ENCODE measurements around the gene KIF26B. TPM values are rescaled to one million over a fixed set of nuclear protein-coding genes. Genes with fewer than 3 reads are reported as not detected.

KIF26B gene
- total and polyA plus RNA-seq, 5 donors, result 0.11 to 0.41 (median 0.29) TPM

- no peak overlapping the region for H3K27ac ChIP-seq (ENCODE audit: low read length)
- H3K27me3 ChIP-seq (ENCODE audit: control insufficient read depth, insufficient read depth), result no peaks in the 10 kb centered on the region
- H3K4me3 ChIP-seq (ENCODE audit: low read length), result no peak overlapping the region
- ATAC-seq (no peak), DNase-seq (no peak)
- no peaks in the 10 kb centered on the region for H3K9me3 ChIP-seq (ENCODE audit: control insufficient read depth, low read length)
- H3K4me1 ChIP-seq (ENCODE audit: control insufficient read depth, insufficient read depth, low read length), result no peaks in the 10 kb centered on the region
- intact Hi-C loops (cut with DNase I), result loop anchor here in 2 of 4 donors (10.0 kb wide), 1 partner anchor 226 kb away; the partner anchor contains the start of gene KIF26B (in 2 of the 2)
- WGBS, result 81% methylated on average over 11 of the region's 11 CpGs
Observed at GRCh38 chr1:245380790-245381535, 226.2 kb downstream of the KIF26B start.

DNA sequence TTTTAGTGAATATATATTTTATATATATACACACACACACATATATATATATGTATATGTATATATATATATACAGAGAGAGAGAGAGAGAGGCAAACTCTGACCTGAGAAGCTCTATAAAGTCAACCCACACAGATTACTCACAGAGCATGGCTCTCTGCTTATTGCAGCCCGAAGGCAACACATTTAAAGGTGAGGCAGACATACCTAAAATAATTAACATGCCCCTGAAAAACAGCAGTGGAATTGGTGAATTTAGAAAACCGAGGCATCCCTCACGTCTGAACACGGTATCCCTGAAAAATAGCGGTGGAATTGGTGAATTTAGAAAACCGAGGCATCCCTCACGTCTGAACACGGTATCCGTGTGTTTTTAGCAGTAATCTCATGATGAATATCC is 228.2 kb downstream of the KIF26B start:
- intact Hi-C loops (cut with DNase I), result loop anchor here in 2 of 4 donors (10.0 kb wide), 1 partner anchor 228 kb away; the partner anchor contains the start of gene KIF26B (in 2 of the 2)
- ATAC-seq, result no peak
- H3K4me3 ChIP-seq (ENCODE audit: low read length), result no peak overlapping the region
- no peak overlapping the region for H3K27ac ChIP-seq (ENCODE audit: low read length)
- no peaks in the 10 kb centered on the region for H3K4me1 ChIP-seq (ENCODE audit: control insufficient read depth, insufficient read depth, low read length)
- H3K27me3 ChIP-seq (ENCODE audit: control insufficient read depth, insufficient read depth), result no peaks in the 10 kb centered on the region
- H3K9me3 ChIP-seq (ENCODE audit: control insufficient read depth, low read length), result no peaks in the 10 kb centered on the region
- 92% methylated on average over 9 of the region's 9 CpGs for WGBS
- DNase-seq, result no peak

DNA sequence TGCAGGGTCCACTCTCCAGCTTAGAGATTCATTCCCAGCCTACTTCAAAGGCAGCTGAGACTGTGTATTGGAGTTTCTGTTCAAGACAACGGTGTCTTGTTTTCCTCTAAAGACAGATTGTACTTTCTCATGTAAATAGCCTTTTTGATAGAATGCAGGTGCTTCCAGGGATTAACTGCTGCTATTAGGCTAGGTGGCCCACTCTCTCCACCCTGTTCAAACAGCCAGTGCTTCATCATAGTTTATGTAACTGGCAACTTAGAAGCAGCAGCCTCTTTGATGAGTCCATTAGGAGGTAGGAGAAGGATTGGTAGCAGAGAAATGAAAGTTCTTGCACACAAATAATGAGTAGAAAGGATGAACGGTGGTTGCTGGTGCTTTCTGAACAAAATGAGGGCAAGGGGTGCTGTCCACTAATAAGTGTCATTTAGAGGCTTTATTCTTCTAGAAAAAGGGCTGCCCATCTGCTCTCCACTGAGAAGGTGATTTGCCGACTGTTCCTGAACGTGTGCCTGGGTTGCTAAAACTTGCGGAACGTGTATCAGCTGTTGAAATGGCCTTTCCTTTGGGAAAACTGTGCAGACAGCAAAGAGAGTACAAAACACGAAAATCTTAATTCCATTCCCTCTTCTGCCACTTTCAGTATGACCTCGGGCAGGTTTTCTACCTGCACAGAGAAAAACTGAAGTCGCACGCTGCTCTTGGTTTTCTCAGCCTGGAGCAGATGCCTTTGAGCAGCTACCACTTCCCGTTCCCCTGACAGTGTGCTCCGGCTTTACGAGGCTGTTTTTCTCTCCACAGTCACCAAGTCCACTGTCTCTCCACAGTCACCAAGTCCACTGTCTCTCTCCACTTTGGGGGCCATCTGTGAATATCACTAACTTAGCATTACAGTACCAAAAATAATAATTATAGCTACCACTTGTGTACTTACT is 228.9 kb downstream of the KIF26B start:
- no peaks in the 10 kb centered on the region for H3K27me3 ChIP-seq (ENCODE audit: control insufficient read depth, insufficient read depth)
- intact Hi-C loops (cut with DNase I), result loop anchor here in 2 of 4 donors (10.0 kb wide), 1 partner anchor 229 kb away; the partner anchor contains the start of gene KIF26B (in 2 of the 2)
- no peak overlapping the region for H3K4me3 ChIP-seq (ENCODE audit: low read length)
- no peaks in the 10 kb centered on the region for H3K9me3 ChIP-seq (ENCODE audit: control insufficient read depth, low read length)
- ATAC-seq (no peak), DNase-seq (no peak)
- 70% methylated on average over 13 of the region's 13 CpGs for WGBS
- no peaks in the 10 kb centered on the region for H3K4me1 ChIP-seq (ENCODE audit: control insufficient read depth, insufficient read depth, low read length)
- H3K27ac ChIP-seq (ENCODE audit: low read length), result no peak overlapping the region

GRCh38 chr1:245386297-245386971 is 231.6 kb downstream of the KIF26B start:
- ATAC-seq (no peak), DNase-seq (no peak)
- intact Hi-C loops (cut with DNase I), result loop anchor here in 2 of 4 donors (10.0 kb wide), 1 partner anchor 232 kb away; the partner anchor contains the start of gene KIF26B (in 2 of the 2)
- WGBS, result 90% methylated on average over 11 of the region's 11 CpGs
- Histone ChIP-seq H3K4me1 (ENCODE audit: control insufficient read depth, insufficient read depth, low read length) (no peaks in the 10 kb centered on the region), H3K9me3 (ENCODE audit: control insufficient read depth, low read length) (no peaks in the 10 kb centered on the region), H3K27me3 (ENCODE audit: control insufficient read depth, insufficient read depth) (no peaks in the 10 kb centered on the region), H3K4me3 (ENCODE audit: low read length) (no peak overlapping the region), H3K27ac (ENCODE audit: low read length) (no peak overlapping the region)

DNA sequence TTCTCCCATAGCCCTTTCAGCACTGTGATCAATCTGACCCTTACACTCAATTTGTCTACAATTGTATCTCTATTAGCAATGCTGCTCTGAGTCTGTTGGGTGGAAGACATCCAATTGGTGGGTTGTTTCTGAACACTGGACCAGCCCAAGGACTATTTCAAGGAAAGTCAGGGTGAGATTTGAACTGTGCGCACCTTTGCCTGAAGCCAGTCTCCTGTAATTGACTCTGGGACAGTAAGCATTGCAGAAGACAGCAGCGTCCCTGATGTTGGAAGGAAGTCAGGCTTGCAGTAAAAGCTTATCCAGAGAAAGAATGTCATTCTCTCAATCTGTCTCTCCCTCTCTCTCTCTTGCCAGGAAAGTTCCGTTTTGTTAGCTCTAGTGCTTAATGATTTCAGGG is 233.9 kb downstream of the KIF26B start:
- Histone ChIP-seq H3K4me1 (ENCODE audit: control insufficient read depth, insufficient read depth, low read length) (no peaks in the 10 kb centered on the region), H3K4me3 (ENCODE audit: low read length) (no peak overlapping the region), H3K9me3 (ENCODE audit: control insufficient read depth, low read length) (no peaks in the 10 kb centered on the region), H3K27ac (ENCODE audit: low read length) (no peak overlapping the region), H3K27me3 (ENCODE audit: control insufficient read depth, insufficient read depth) (no peaks in the 10 kb centered on the region)
- ATAC-seq (no peak), DNase-seq (no peak)
- 52% methylated on average over 3 of the region's 3 CpGs for WGBS
- intact Hi-C loops (cut with DNase I), result loop anchor here in 2 of 4 donors (10.0 kb wide), 1 partner anchor 234 kb away; the partner anchor contains the start of gene KIF26B (in 2 of the 2)

DNA sequence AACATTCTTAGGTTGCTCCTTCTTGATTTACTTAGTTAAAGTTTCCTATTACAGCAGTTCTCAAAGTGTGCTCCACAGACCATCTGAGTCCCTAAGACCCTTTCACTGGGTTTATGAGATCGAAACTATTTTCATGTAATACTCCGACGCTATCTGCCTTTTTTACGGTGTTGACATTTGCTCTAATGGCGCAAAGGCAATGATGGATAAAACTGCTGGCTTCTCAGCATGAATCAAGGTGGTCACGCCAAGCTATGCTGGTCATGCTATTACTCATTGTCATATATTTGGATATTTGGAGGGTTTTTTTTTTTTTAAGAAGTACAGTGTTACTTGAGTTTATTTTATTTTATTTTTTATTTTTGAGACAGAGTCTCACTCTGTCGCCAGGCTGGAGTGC is 235.1 kb downstream of the KIF26B start:
- H3K4me3 ChIP-seq (ENCODE audit: low read length), result no peak overlapping the region
- no peaks in the 10 kb centered on the region for H3K9me3 ChIP-seq (ENCODE audit: control insufficient read depth, low read length)
- H3K27ac ChIP-seq (ENCODE audit: low read length), result no peak overlapping the region
- DNase-seq, result no peak
- no peaks in the 10 kb centered on the region for H3K4me1 ChIP-seq (ENCODE audit: control insufficient read depth, insufficient read depth, low read length)
- WGBS, result 94% methylated on average over 7 of the region's 7 CpGs
- ATAC-seq, result no peak
- intact Hi-C loops (cut with DNase I), result loop anchor here in 2 of 4 donors (10.0 kb wide), 1 partner anchor 235 kb away; the partner anchor contains the start of gene KIF26B (in 2 of the 2)
- no peaks in the 10 kb centered on the region for H3K27me3 ChIP-seq (ENCODE audit: control insufficient read depth, insufficient read depth)

- Histone ChIP-seq H3K4me3 (ENCODE audit: low read length) (no peak overlapping the region), H3K27ac (ENCODE audit: low read length) (no peak overlapping the region), H3K27me3 (ENCODE audit: control insufficient read depth, insufficient read depth) (no peaks in the 10 kb centered on the region), H3K4me1 (ENCODE audit: control insufficient read depth, insufficient read depth, low read length) (no peaks in the 10 kb centered on the region), H3K9me3 (ENCODE audit: control insufficient read depth, low read length) (no peaks in the 10 kb centered on the region)
- DNase-seq (no peak), ATAC-seq (no peak)
- WGBS, result 90% methylated on average over 1 of the region's 1 CpG
- intact Hi-C loops (cut with DNase I), result no loop called here
Observed at GRCh38 chr1:245390975-245391374, 236.2 kb downstream of the KIF26B start.

GRCh38 chr1:245393694-245394093 is 238.9 kb downstream of the KIF26B start:
- ATAC-seq, result no peak
- intact Hi-C loops (cut with DNase I), result no loop called here
- WGBS, result 86% methylated on average over 3 of the region's 3 CpGs

DNA sequence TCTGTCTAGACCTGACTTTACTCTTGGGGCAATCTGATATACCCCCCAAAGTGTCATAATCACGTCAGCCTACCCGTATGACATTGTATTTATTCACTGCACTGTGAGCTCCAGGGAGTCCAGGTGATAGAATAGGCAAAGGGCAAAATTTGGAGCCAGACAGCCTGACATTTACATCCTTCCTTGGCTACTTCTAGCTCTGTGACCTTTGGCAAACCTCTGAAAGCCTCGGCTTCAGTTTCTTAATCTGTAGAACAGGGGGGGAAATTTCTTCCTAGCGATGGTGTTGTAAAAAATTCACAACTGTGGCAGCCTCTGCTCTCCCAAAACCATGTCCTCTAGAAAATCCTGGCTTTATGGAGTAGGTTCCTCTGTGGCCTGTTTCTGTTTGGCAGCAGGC is 240.9 kb downstream of the KIF26B start:
- ATAC-seq, result no peak
- Histone ChIP-seq H3K4me1 (ENCODE audit: control insufficient read depth, insufficient read depth, low read length) (no peaks in the 10 kb centered on the region), H3K27ac (ENCODE audit: low read length) (no peak overlapping the region), H3K4me3 (ENCODE audit: low read length) (no peak overlapping the region), H3K27me3 (ENCODE audit: control insufficient read depth, insufficient read depth) (no peaks in the 10 kb centered on the region), H3K9me3 (ENCODE audit: control insufficient read depth, low read length) (no peaks in the 10 kb centered on the region)
- WGBS, result 28% methylated on average over 4 of the region's 4 CpGs
- DNase-seq, result no peak
- intact Hi-C loops (cut with DNase I), result no loop called here

More at GRCh38 chr1:245393694-245394093, 238.9 kb downstream of the KIF26B start:
- no peak overlapping the region for H3K27ac ChIP-seq (ENCODE audit: low read length)
- DNase-seq, result no peak
- H3K27me3 ChIP-seq (ENCODE audit: control insufficient read depth, insufficient read depth), result no peaks in the 10 kb centered on the region
- H3K4me3 ChIP-seq (ENCODE audit: low read length), result no peak overlapping the region
- H3K9me3 ChIP-seq (ENCODE audit: control insufficient read depth, low read length), result no peaks in the 10 kb centered on the region
- no peaks in the 10 kb centered on the region for H3K4me1 ChIP-seq (ENCODE audit: control insufficient read depth, insufficient read depth, low read length)

- no peak for ATAC-seq
- WGBS, result 68% methylated on average over 2 of the region's 2 CpGs
- intact Hi-C loops (cut with DNase I), result no loop called here
- no peak for DNase-seq
- no peak overlapping the region for H3K27ac ChIP-seq (ENCODE audit: low read length)
- no peak overlapping the region for H3K4me3 ChIP-seq (ENCODE audit: low read length)
- H3K9me3 ChIP-seq (ENCODE audit: control insufficient read depth, low read length), result no peaks in the 10 kb centered on the region
- H3K27me3 ChIP-seq (ENCODE audit: control insufficient read depth, insufficient read depth), result no peaks in the 10 kb centered on the region
- no peaks in the 10 kb centered on the region for H3K4me1 ChIP-seq (ENCODE audit: control insufficient read depth, insufficient read depth, low read length)
Observed at GRCh38 chr1:245396615-245397014, 241.8 kb downstream of the KIF26B start.
